SJCRH30 (cell line): ENCODE measurements around the gene JPT2. TPM values are rescaled to one million over a fixed set of nuclear protein-coding genes. Genes with fewer than 3 reads are reported as not detected.

ENCODE experiments used
- DNase-seq, 2 experiments: peaks; one replicate each; pipeline ENCODE4 v3.0.0-alpha.2; 2015 to 2020
- H3K27ac ChIP-seq: fragments of 250-450 bp; sonication (Bioruptor Pico); 2 replicates; pipeline ENCODE4 v1.5.1; 2020; ENCODE audit warnings: mild to moderate bottlenecking, moderate library complexity
- H3K27me3 ChIP-seq: fragments of 250-450 bp; sonication (Bioruptor Pico); 2 replicates; pipeline ENCODE4 v1.5.1; 2020; ENCODE audit warnings: mild to moderate bottlenecking, moderate library complexity
- H3K36me3 ChIP-seq: fragments of 250-450 bp; sonication (Bioruptor Pico); 2 replicates; pipeline ENCODE4 v1.5.1; 2020; ENCODE audit warnings: mild to moderate bottlenecking, moderate library complexity
- H3K4me1 ChIP-seq: fragments of 250-450 bp; sonication (Bioruptor Pico); 2 replicates; pipeline ENCODE4 v1.5.1; 2020; ENCODE audit warnings: mild to moderate bottlenecking, moderate library complexity
- H3K4me3 ChIP-seq: fragments of 250-450 bp; sonication (Bioruptor Pico); 2 replicates; pipeline ENCODE4 v1.5.1; 2020; ENCODE audit warnings: mild to moderate bottlenecking, moderate library complexity
- H3K9me3 ChIP-seq: fragments of 250-450 bp; sonication (Bioruptor Pico); replicated peaks from 2 replicates; pipeline ENCODE4 v1.5.1; 2020; ENCODE audit warnings: mild to moderate bottlenecking, moderate library complexity
- total RNA-seq: library from RNA; depleted of rRNA; stranded (reverse); fragments of >200 nt; shearing (Covaris generic); gene quantifications from 2 replicates; pipeline ENCODE4 v1.2.3, GENCODE V29; 2014

JPT2 gene
- total RNA-seq, 1 experiment from 2014 or later = 87.4 TPM

DNA sequence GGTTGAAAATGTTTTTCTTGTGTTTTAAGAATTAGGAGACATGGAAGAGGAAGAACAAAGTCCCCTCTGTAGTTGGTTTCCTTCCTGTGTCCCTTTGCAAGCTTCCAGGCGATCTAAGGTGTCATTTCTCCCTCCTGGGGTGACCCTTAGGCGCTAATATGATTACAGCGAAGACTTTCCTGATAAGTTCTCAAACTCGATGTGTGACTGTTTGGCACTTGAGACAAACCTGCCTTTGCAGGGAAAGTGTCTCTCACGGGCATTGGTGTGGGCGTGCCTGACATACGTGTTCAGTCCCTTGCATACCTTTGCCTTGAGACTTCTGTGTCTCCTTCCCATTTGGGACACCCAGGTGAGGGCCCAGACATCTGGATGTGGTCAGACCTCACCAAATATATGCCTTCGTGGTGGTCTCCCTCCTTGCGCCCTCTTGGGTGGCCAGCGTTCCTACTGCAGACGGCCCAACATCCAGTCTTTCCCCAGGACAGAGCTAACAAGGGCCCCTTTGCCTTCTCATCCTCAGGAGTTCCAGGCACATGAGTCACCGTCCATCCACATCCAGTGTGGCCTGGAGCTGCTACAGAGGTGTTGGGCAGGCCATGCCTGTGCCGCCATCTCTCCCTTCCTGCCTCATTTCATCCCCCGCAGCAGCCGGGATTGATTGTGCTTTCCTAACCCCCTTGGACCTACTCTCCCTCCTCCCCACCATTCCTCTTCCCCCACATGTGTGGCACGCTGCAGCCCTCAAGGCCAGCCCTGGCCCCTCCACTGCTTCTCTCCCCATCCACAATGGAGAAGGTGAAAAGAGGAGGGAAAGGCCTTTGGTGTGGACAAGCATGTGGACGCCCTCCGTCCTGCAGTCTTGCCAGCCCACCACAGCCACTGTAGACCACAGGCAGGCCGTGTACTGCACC lies 3.1 kb upstream of the JPT2 start:
- Histone ChIP-seq H3K9me3 (no peaks in the 10 kb centered on the region), H3K4me3 (no peak overlapping the region), H3K27me3 (no peaks in the 10 kb centered on the region), H3K27ac (peak overlapping the region; percentile 52; the same call in 1 of the 2 replicates), H3K36me3 (peaks cover 5% of the 10 kb centered on the region; the same call in 1 of the 2 replicates), H3K4me1 (peaks cover 14% of the 10 kb centered on the region; the same call in 1 of the 2 replicates)
- DNase-seq = peak; percentile 49 to 53

DNA sequence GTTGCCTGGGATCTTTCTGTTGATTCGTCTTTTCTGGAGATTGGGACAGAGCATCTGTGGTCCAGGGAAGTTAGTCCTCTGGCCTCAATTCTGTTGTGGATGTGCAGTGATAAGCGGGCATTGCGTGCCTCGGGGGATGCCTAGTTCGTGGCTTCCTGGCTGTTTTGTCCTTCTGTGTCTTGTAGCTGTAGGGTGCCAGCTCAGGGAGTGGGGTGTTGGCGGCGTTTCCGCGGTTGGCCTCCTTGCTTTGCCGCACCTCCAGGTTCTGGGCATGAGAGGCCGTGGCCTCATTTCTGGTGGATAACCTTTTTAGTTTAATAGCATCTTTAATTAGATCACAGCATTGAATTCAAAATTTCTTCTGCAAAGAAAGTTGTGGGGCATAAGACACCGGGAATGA lies 1.4 kb upstream of the JPT2 start:
- no peak for DNase-seq
- H3K9me3 ChIP-seq = no peaks in the 10 kb centered on the region
- peaks cover 4% of the 10 kb centered on the region; the same call in 1 of the 2 replicates for H3K36me3 ChIP-seq
- H3K4me1 ChIP-seq = peaks cover 14% of the 10 kb centered on the region; the same call in 1 of the 2 replicates
- H3K4me3 ChIP-seq = no peak overlapping the region
- no peak overlapping the region for H3K27ac ChIP-seq
- no peaks in the 10 kb centered on the region for H3K27me3 ChIP-seq

DNA sequence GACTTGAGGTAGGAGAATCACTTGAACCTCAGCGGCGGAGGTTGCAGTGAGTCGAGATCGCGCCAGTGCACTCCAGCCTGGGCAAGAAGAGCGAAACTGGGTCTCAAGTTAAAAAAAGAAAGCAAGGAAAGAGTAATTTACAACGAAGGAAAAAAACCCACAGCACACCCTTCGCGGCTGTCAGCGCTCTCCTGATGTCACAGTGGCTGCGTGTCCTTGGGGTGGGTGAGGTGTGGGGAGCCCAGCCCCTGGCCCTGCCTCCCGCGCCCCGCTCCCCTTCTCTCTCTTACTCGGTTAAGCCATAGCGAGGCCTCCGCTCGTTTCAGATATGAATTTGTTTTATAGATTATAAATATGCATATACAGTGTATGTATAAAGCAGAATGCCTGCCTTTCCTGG lies 740 bp upstream of the JPT2 start:
- Histone ChIP-seq H3K27me3 (no peaks in the 10 kb centered on the region), H3K9me3 (no peaks in the 10 kb centered on the region), H3K4me1 (peaks cover 14% of the 10 kb centered on the region; the same call in 1 of the 2 replicates), H3K27ac (no peak overlapping the region), H3K4me3 (peak overlapping the region; percentile 91), H3K36me3 (no peaks in the 10 kb centered on the region; the same call in 1 of the 2 replicates)
- no peak for DNase-seq

DNA sequence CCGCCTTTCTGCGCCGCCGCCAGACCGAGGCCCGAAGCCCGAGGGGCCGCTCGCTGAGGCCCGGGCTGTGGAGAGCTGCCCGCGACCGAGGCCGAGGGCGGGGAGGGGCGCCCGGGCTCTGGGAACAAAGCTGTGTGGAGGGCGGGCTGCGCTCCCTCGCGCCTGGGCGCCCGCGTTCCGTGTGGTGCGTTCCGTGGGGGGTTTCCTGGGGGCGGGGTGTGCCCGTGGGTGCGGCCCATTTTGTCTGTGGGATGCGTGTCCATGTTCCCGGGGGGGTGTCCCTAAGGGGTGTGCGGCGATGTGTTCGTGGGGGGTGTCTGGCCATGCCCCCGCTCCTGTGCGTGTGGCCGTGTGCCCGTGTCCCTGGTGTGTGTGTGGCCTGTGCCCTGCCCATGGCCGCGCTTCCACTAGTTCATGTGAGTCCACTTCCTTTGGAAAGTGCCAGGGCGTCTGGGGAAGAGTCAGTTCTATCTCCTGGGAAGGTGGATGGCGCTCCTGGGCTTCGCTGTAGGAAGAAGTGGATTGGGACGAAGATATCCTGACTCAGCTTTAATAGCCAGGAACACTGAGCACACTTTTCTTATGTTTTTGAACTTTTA lies 520 bp downstream of the JPT2 start:
- peaks cover 2% of the 10 kb centered on the region; the same call in 1 of the 2 replicates for H3K36me3 ChIP-seq
- no peaks in the 10 kb centered on the region for H3K27me3 ChIP-seq
- H3K27ac ChIP-seq = peak overlapping the region; percentile 66
- H3K9me3 ChIP-seq = no peaks in the 10 kb centered on the region
- peaks cover 14% of the 10 kb centered on the region; the same call in 1 of the 2 replicates for H3K4me1 ChIP-seq
- peak overlapping the region; percentile 91 for H3K4me3 ChIP-seq
- peak; percentile 32 to 49 for DNase-seq

DNA sequence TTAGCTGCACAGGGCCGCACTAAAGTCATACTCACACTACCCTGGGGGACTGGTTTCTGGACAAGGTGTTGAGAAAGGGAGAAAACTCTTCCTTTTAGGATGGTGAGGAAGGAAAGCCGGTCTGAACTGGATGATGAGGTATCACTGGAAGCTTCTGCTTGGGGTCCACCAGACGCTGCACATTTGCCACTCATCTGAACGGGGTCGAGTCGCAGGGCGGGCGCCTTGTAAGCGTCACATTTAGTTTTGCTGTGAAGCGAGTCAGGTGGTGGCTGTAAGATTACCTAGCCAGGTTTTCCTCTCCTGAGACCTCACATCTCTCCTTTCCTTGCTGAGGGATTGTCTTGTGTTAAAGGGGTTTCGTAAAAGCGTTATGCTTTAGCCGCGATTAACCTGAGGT lies 2.3 kb downstream of the JPT2 start:
- Histone ChIP-seq H3K36me3 (peaks cover 13% of the 10 kb centered on the region; the same call in 1 of the 2 replicates), H3K4me3 (no peak overlapping the region), H3K27ac (no peak overlapping the region)

DNA sequence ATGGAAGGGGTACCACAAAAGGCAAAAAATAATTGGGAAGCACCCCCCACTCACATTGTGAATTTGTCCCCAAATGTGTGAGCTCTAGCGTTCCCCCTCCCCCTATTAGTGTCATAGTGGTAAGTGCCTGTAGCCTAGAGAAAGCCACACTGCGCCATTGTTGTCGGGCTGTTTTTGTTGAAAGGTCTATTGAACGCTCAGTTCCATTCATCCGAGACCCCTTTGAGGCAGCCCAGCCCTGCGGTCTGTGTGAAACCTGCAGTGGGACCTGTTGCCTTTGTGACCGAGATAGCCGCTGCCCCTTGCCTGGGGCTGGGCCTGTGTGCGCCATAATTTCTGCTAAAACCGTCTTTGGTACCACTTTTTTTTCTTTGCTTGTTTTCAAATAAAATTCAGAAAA lies 3.0 kb downstream of the JPT2 start:
- H3K27me3 ChIP-seq = no peaks in the 10 kb centered on the region
- peaks cover 17% of the 10 kb centered on the region; the same call in 1 of the 2 replicates for H3K36me3 ChIP-seq
- peaks cover 4% of the 10 kb centered on the region; the same call in 1 of the 2 replicates for H3K4me1 ChIP-seq
- H3K27ac ChIP-seq = no peak overlapping the region
- DNase-seq = no peak
- no peaks in the 10 kb centered on the region for H3K9me3 ChIP-seq
- no peak overlapping the region for H3K4me3 ChIP-seq

More for the DNA sequence above, 2.3 kb downstream of the JPT2 start:
- Histone ChIP-seq H3K4me1 (peaks cover 6% of the 10 kb centered on the region; the same call in 1 of the 2 replicates), H3K27me3 (no peaks in the 10 kb centered on the region), H3K9me3 (no peaks in the 10 kb centered on the region)
- no peak for DNase-seq

DNA sequence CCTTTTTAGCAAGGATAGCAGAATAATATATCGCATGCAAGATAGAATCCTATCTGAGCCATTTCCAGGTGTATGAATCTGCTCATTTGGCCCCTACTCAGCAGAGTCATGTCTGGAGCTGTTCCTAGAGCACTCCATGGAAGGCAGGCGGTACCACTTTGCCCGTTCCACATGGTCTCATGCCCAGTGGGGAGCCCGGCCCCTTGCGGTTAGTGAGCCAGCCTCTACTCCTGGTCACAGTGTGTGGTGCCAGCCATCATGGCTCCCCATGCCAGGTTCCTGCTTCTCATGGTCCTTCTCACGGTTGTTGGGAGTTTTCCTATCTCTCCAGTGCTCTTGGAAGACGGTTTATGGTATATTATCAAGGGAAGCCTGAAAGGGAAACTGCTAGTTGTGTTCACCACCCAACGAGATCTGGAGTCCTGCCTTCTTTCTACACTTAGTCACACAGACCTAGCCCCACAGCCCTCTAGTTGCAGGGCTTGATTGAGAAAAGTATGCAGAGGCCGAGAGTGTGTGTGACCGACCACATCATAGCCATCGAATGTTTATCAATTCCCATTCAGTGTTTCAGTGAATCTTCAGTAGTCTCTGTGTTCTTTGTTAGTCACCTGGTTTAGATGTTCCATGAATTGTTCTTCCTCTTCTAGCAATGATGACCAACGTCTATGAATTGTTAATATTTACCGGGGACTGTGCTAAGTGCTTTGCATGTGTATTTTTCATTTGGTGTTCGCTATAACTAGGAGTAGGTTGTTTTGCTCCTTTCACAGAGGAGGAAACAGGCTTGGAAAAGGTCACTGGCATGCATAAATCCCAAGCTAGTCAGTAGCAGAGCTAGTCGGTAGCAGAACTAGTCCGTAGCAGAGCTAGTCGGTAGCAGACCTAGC lies 9.6 kb downstream of the JPT2 start:
- H3K4me1 ChIP-seq = no peaks in the 10 kb centered on the region
- no peaks in the 10 kb centered on the region for H3K9me3 ChIP-seq
- H3K36me3 ChIP-seq = peaks cover 43% of the 10 kb centered on the region
- no peak overlapping the region for H3K4me3 ChIP-seq
- H3K27me3 ChIP-seq = no peaks in the 10 kb centered on the region
- no peak overlapping the region for H3K27ac ChIP-seq
- DNase-seq = no peak

DNA sequence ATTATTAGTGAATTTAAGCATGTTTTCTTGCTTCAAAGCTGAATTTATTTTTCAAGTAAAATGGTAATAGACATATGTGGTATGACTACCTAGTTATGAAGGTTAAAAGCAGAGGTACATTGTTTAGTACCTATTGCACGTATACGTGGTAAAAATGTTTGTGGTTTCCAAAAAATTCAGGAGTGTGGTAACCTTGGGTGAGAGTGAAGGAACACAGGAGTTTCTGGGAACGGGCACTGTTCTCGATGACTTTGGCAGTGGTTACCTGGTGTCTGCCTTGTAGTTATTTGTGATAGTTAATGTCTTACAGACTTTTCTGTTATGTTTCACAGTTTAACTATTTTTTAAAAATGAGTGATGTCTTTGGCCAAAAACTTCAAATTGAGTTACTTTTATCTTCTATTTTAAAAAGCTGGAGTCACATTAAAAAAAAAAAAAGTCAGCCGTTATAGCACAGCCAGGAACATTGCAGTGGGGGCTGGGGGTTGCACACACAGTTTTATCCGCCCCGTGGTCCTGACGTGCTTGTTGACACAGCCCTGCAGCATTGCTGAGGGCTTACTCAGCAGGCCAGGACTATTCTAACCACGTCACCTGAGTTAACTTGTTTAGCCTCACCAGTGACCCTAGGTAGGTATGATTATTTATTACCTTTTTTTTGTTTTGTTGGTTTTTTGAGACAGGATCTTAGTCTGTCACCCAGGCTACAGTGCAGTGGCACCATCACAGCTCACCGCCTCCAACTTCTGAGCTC lies 10.9 kb downstream of the JPT2 start:
- Histone ChIP-seq H3K4me3 (no peak overlapping the region), H3K27me3 (no peaks in the 10 kb centered on the region), H3K4me1 (no peaks in the 10 kb centered on the region), H3K27ac (no peak overlapping the region), H3K9me3 (no peaks in the 10 kb centered on the region), H3K36me3 (peaks cover 48% of the 10 kb centered on the region)
- no peak for DNase-seq

DNA sequence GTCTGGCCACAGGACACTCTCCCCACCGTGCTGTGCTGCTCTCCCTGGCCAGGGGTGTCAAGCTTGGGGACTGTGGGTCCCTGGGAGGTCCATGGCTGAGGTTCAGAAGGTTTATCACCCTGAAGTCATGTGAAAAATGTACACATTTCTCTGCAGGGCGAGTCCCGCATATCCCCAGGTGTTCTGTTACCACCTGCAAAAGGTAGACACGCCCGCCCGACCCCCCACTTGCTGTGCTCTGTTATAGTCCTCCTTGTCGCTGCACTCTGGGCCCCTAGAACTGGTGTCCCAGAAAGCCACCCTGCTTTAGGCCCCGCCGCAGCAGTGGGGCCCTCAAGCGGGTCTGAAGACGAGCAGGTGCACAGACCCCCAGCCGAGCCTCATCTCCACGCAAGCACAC lies 11.8 kb downstream of the JPT2 start:
- no peak overlapping the region for H3K27ac ChIP-seq
- H3K9me3 ChIP-seq = no peaks in the 10 kb centered on the region
- peaks cover 52% of the 10 kb centered on the region for H3K36me3 ChIP-seq
- no peaks in the 10 kb centered on the region for H3K27me3 ChIP-seq
- no peak for DNase-seq
- H3K4me3 ChIP-seq = no peak overlapping the region
- no peaks in the 10 kb centered on the region for H3K4me1 ChIP-seq

DNA sequence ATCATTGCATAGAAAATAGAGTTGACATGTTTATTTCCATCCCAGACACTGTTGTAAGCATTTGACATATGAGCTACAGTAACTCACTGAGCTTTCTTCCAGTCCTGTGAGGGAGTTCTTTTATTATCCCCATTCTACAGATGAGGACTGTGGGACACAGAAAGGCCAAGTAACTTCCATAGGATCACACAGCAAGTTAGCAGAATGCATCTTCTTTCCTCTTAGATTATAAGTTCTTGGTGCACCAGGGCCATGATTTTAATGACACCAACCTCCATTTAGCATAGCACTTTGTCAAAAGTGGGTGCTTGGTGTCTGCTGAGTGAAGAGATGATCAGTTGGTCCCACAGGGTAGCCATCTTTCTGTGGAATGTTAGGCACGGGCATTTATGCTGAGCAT lies 12.7 kb downstream of the JPT2 start:
- H3K4me3 ChIP-seq = no peak overlapping the region
- no peaks in the 10 kb centered on the region for H3K27me3 ChIP-seq
- no peaks in the 10 kb centered on the region for H3K4me1 ChIP-seq
- peaks cover 52% of the 10 kb centered on the region for H3K36me3 ChIP-seq
- no peak overlapping the region for H3K27ac ChIP-seq
- DNase-seq = no peak
- no peaks in the 10 kb centered on the region for H3K9me3 ChIP-seq

DNA sequence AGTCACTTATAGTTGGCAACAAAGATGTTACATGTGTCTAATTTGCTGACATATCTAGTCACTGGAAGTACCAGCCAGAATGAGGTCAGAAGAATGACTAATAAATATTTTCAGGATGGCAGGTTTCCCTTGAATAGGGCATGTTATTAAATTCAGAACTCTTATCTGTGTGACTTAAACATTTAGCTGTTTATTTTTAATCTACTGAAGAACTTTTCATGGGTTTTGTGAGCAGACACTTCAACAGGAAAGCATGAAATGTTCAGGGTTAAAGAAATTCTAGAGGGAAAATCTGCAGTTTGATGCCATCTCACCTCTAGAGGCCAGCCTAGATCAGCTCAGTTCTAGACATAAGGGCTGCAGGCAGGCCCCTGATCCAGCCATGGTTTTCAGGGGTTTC lies 13.2 kb downstream of the JPT2 start:
- no peaks in the 10 kb centered on the region for H3K27me3 ChIP-seq
- H3K36me3 ChIP-seq = peaks cover 57% of the 10 kb centered on the region
- no peaks in the 10 kb centered on the region for H3K4me1 ChIP-seq
- no peaks in the 10 kb centered on the region for H3K9me3 ChIP-seq
- H3K27ac ChIP-seq = no peak overlapping the region
- no peak for DNase-seq
- H3K4me3 ChIP-seq = no peak overlapping the region

DNA sequence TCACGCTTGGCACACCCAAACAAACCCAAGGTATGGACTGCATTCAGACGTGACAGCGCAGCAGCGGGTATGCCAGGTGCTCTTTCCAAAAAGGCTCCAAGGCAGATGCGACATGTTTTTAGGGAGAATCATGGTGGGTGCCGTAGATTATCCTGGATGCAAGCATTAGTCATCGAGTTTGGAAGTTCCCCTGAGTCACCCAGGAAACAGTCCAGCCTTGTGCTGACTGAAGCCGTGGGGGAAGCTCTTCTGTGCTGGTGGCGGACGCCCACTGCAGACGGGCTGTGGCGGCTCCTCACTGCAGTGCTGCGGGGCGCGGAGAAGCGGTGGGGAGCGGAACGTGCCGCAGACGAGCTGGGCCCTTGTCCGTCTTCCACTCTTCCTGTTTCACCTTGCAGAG lies 13.9 kb downstream of the JPT2 start:
- Histone ChIP-seq H3K9me3 (no peaks in the 10 kb centered on the region), H3K4me3 (no peak overlapping the region), H3K27me3 (no peaks in the 10 kb centered on the region), H3K27ac (no peak overlapping the region), H3K4me1 (no peaks in the 10 kb centered on the region), H3K36me3 (peaks cover 62% of the 10 kb centered on the region)
- no peak for DNase-seq

DNA sequence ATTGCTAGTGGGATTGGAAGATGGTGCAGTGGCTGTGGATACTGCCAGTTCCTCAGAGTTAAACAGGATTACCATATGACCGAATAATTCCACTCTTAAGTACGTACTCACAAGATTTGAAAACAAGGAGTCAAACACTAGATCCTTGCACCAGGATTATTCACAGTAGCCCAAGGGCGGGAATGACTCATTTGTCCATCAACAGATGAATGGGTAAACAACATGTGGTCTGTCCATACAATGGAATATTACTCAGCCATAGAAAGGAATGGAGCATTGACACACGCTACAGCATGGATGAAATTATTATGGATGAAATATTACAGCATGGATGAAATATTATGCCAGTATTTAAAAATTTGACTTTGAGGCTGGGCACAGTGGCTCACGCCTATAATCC lies 18.8 kb downstream of the JPT2 start:
- Histone ChIP-seq H3K36me3 (peaks cover 60% of the 10 kb centered on the region), H3K9me3 (no peaks in the 10 kb centered on the region), H3K27ac (no peak overlapping the region), H3K4me3 (no peak overlapping the region), H3K27me3 (no peaks in the 10 kb centered on the region), H3K4me1 (no peaks in the 10 kb centered on the region)
- no peak for DNase-seq

DNA sequence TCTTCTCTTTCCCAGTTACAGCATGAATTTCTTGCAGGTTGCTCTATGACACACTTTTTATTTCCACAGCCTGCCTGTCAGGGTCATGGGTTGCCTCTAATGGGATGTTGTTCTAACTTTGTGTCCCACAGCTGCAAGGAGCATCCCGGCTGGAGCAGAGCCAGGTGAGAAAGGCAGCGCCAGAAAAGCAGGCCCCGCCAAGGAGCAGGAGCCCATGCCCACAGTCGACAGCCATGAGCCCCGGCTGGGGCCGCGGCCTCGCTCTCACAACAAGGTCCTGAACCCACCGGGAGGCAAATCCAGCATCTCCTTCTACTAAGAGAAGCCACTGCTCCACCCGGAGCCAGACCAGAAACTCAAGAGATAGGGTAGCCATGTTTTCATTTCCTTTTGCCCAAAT lies 20.6 kb downstream of the JPT2 start:
- no peak overlapping the region for H3K27ac ChIP-seq
- DNase-seq = no peak
- no peaks in the 10 kb centered on the region for H3K9me3 ChIP-seq
- H3K27me3 ChIP-seq = no peaks in the 10 kb centered on the region
- no peaks in the 10 kb centered on the region for H3K4me1 ChIP-seq
- peaks cover 49% of the 10 kb centered on the region for H3K36me3 ChIP-seq
- H3K4me3 ChIP-seq = no peak overlapping the region
